ENCODE results near the gene PCDHA12.
"Not testable (repeated sequence)": the region's sequence is repeated elsewhere in the genome, so short reads cannot be mapped to it uniquely, and the experiment has no call there.

Gene PCDHA12

DNA sequence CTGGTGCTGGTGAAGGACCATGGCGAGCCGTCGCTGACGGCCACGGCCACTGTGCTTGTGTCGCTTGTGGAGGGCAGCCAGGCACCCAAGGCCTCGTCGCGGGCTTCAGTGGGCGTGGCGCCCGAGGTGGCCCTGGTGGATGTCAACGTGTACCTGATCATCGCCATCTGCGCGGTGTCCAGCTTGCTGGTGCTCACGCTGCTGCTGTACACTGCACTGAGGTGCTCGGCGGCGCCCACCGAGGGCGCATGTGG, 17.2 kb upstream of the PCDHA12 start:
- DNase-seq (ENCODE audit: extremely low read depth in 1 of 2, low read depth in 1 of 2) = no peak

DNA sequence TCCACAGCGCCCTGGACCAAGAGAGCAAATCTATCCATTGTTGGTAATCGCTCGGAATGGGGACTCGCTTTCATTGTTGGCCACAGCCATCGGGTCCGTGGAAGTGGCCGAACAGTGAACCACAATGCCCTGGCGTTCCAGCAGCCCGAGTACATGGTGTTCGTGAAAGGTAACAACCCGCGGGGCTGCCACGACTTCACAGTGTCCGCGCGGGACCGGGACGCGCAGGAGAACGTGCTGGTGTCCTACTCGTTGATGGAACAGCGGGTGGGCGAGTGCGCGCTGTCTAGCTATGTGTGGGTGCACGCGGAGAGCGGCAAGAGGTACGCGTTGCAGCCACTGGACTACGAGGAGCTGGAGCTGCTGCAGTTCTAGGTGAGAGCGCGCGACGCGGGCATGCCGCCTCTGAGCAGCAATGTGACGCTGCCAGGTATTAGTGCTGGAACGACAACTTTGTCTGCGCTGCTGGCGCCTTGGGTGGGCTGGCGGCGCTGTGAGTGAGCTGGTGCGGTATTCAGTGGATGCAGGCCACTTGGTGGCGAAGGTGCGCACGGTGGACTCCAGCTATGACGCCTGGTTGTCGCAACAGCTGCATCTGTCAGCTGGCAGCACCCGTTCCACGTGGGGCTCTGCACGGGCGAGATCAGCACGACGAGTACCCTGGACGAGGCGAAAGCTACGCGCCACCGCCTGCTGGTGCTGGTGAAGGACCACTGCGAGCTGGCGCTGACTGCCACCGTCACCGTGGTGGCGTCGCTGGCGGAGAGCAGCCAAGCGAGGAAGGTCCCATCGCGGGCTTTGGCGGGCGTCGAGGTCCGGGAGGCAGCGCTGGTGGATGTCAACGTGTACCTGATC, 12.4 kb upstream of the PCDHA12 start:
- DNase-seq (ENCODE audit: extremely low read depth in 1 of 2, low read depth in 1 of 2) = no peak

DNA sequence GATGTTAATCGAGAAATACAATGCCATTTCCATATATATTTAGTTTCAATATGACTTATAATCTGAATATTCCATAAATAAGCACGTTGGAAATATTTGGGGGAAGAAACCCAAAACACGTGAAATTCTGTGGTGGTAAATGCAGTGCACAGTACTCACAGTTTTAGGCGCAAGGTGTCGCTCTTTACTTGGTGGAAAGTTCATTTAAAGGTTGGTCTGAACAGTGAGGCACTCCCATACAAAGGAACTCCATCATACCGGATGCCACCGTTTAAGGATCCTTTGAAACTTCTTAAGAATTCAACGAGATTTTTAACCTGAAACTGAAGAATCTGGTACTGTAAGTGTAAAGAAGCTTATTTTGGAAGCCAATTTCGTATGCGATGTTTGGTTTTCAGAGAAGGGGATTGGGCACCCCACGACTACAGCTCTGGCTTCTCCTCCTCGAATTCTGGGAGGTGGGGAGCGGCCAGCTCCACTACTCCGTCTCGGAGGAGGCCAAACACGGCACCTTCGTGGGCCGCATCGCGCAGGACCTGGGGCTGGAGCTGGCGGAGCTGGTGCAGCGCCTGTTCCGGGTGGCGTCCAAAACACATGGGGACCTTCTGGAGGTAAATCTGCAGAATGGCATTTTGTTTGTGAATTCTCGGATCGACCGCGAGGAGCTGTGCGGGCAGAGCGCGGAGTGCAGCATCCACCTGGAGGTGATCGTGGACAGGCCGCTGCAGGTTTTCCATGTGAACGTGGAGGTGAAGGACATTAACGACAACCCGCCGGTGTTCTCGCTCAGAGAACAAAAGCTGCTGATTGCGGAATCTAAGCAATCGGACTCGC, 6.2 kb upstream of the PCDHA12 start, which contains the start of gene PCDHA11:
PCDHA11 (plus strand) TSS at position 237 of the 834 bp plus-strand sequence; CDS start at position 384, 147 bp downstream.
- DNase-seq (ENCODE audit: extremely low read depth in 1 of 2, low read depth in 1 of 2) = no peak

DNA sequence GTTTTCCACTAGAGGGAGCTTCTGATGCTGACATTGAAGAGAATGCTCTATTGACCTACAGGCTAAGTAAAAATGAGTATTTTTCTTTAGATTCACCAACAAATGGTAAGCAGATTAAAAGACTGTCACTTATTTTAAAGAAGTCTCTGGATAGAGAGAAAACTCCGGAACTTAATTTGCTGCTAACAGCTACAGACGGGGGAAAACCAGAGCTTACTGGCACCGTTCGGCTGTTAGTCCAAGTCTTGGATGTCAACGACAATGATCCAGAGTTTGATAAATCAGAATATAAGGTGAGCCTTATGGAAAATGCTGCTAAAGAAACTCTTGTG, 5.6 kb upstream of the PCDHA12 start:
- DNase-seq (ENCODE audit: extremely low read depth in 1 of 2, low read depth in 1 of 2) = no peak

DNA sequence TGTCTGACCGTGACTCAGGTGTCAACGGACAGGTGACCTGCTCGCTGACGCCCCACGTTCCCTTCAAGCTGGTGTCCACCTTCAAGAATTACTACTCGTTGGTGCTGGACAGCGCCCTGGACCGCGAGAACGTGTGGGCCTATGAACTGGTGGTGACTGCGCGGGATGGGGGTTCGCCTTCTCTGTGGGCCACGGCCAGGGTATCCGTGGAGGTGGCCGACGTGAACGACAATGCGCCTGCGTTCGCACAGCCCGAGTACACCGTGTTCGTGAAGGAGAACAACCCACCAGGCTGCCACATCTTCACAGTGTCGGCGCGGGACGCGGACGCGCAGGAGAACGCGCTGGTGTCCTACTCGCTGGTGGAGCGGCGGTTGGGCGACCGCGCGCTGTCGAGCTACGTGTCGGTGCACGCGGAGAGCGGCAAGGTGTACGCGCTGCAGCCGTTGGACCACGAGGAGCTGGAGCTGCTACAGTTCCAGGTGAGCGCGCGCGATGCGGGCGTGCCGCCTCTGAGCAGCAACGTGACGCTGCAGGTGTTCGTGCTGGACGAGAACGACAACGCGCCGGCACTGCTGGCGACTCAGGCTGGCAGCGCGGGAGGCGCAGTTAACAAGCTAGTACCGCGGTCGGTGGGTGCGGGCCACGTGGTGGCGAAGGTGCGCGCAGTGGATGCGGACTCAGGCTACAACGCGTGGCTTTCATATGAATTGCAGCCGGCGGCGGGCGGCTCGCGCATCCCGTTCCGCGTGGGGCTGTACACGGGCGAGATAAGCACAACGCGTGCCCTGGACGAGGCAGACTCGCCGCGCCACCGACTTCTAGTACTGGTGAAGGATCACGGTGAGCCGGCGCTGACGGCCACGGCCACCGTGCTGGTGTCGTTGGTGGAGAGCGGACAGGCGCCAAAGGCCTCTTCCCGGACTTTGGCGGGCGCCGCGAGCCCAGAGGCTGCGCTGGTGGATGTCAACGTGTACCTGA, 4.6 kb upstream of the PCDHA12 start:
- DNase-seq (ENCODE audit: extremely low read depth in 1 of 2, low read depth in 1 of 2) = no peak

DNA sequence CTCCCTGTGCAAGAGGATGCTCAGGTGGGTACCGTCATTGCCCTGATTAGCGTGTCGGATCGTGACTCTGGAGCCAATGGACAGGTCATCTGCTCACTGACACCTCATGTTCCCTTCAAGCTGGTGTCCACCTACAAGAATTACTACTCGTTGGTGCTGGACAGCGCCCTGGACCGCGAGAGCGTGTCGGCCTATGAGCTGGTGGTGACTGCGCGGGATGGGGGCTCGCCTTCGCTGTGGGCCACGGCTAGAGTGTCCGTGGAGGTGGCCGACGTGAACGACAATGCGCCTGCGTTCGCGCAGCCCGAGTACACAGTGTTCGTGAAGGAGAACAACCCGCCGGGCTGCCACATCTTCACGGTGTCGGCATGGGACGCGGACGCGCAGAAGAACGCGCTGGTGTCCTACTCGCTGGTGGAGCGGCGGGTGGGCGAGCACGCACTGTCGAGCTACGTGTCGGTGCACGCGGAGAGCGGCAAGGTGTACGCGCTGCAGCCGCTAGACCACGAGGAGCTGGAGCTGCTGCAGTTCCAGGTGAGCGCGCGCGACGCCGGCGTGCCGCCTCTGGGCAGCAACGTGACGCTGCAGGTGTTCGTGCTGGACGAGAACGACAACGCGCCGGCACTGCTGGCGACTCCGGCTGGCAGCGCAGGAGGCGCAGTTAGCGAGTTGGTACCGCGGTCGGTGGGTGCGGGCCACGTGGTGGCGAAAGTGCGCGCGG, 1.6 kb downstream of the PCDHA12 start:
- DNase-seq (ENCODE audit: extremely low read depth in 1 of 2, low read depth in 1 of 2) = not testable (repeated sequence)

DNA sequence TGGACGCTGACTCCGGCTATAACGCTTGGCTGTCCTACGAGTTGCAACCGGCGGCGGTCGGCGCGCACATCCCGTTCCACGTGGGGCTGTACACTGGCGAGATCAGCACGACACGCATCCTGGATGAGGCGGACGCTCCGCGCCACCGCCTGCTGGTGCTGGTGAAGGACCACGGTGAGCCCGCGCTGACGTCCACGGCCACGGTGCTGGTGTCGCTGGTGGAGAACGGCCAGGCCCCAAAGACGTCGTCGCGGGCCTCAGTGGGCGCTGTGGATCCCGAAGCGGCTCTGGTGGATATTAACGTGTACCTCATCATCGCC, 2.1 kb downstream of the PCDHA12 start:
- no peak for DNase-seq (ENCODE audit: extremely low read depth in 1 of 2, low read depth in 1 of 2)

DNA sequence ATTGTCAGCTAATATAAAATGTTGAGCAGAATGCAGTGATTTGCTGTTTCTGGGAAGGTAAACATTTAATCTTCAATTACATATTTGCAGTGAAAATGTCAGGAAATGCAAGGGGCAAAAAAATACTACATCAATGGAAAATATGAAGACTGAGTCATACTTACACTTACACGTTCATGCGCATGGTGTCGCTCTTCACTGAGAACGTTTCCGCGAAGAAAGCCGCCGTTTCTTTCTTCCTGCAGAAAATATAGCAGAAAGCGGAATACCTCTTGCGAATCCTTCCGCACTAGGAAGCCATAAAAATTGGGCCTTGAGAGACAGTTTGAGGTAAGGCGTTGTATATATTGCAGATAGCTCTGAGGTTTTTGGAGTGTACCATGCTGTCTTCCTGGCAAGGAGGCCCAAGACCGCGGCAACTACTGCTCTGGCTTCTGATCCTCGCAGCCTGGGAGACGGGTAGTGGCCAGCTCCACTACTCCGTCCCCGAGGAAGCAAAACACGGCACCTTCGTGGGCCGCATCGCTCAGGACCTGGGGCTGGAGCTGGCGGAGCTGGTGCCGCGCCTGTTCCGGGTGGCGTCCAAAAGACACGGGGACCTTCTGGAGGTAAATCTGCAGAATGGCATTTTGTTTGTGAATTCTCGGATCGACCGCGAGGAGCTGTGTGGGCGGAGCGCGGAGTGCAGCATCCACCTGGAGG, 6.9 kb downstream of the PCDHA12 start, which contains the start of gene PCDHA13:
PCDHA13 (plus strand) TSS at position 236 of the 702 bp plus-strand sequence; CDS start at position 381, 145 bp downstream.
- DNase-seq (ENCODE audit: extremely low read depth in 1 of 2, low read depth in 1 of 2) = no peak

DNA sequence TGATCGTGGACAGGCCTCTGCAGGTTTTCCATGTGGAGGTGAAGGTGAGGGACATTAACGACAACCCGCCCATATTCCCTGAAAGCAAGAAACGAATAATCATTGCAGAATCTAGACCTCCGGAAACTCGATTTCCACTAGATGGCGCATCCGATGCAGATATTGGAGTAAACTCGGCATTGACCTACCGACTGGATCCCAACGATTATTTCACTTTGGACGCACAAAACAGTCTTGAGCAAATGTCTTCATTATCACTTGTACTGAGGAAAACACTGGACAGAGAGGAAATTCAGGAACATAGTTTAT, 7.4 kb downstream of the PCDHA12 start:
- no peak for DNase-seq (ENCODE audit: extremely low read depth in 1 of 2, low read depth in 1 of 2)

DNA sequence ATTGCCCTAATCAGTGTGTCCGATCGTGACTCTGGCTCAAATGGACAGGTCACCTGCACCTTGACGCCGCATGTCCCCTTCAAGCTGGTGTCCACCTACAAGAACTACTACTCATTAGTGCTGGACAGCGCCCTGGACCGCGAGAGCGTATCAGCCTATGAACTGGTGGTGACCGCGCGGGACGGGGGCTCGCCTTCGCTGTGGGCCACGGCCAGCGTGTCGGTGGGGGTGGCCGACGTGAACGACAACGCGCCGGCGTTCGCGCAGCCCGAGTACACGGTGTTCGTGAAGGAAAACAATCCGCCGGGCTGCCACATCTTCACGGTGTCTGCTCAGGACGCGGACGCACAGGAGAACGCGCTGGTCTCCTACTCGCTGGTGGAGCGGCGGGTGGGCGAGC, 8.3 kb downstream of the PCDHA12 start:
- no peak for DNase-seq (ENCODE audit: extremely low read depth in 1 of 2, low read depth in 1 of 2)

DNA sequence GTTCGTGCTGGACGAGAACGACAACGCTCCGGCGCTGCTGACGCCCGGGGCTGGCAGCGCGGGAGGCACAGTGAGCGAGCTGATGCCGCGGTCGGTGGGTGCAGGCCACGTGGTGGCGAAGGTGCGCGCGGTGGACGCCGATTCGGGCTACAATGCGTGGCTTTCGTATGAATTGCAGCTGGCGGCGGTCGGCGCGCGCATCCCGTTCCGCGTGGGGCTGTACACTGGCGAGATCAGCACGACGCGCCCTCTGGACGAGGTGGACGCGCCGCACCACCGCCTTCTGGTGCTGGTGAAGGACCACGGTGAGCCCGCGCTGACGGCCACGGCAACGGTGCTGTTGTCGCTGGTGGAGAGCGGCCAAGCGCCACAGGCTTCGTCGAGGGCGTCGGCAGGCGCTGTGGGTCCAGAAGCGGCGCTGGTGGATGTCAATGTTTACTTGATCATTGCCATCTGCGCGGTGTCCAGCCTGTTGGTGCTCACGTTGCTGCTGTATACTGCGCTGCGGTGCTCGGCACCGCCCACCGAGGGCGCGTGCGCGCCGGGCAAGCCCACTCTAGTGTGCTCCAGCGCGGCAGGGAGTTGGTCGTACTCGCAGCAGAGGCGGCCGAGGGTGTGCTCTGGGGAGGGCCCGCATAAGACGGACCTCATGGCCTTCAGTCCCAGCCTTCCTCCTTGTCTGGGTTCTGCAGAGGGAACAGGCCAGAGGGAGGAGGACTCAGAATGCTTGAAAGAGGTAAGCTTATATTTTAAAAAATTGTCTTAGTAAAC, 9.0 kb downstream of the PCDHA12 start:
- no peak for DNase-seq (ENCODE audit: extremely low read depth in 1 of 2, low read depth in 1 of 2)

DNA sequence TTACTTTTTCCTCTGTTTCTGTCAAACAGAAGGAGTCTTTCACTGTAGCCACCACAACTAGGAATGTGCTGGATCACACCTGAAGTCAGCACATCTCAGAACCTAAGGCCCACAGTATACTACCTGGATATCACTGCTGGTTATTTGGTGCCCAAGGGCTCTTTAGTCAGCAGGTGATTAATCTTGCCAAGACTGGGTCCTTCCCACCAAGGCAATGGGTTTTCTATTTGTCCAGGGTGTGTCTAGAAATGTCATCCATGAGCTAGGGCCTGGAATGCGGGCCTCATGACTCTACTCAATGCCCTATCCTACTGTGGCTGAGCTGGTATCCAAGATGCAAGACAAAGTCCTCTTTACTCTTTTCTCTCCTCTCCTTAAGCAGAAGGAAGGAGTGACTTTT, 41.2 kb downstream of the PCDHA12 start:
- no peak for DNase-seq (ENCODE audit: extremely low read depth in 1 of 2, low read depth in 1 of 2)

DNA sequence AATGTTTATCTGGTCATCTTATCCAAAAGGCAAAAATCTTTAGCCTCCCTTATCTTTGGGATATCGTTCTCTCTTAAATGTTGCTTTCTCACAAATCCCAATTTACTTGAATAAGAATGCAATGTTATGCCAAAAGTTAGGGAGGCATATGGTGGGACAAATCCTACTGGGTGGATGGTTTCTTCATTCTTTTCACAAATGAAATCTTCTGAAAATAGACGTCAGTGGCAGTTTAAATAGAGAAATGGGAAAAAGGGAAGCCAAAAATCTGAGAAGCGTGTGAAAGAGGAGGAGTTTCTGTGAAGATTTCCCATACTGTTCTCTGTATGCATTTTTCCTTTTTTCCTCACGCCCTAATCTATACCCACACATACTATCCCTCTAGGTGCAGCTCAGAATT, 48.5 kb downstream of the PCDHA12 start:
- DNase-seq (ENCODE audit: extremely low read depth in 1 of 2, low read depth in 1 of 2) = no peak

DNA sequence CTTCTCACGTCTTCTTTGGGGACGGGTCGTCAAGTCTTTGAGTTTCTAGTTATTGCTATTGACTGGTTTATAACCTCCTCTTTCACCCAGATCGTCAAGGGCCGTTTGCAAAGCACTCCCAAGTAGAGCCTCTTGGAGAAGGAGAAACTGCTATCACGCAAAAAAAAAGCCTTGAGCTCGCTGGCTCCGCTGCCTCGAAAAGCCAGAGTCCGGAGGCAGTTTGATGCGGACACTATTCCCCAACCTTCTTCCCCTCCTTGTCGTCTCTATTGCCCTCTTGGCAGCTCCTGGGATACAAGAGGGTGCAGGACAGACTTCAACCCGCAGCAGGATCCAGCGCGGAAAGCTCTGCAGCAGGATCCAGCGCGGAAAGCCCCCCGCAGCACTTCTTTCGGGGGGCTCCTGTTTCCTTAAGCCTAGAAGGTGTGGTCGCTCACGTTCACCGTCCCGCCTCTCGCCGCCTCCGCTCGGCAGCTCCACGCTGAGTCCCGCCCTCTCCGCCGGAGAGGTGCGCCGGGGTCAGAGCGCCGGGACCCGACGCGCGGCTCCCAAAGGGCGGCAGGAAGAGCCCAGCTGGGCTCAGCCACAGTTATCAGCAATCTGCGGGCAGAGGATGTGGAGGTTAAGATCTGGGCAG, 50.8 kb downstream of the PCDHA12 start, which contains the start of gene PCDHAC1:
PCDHAC1 (plus strand) TSS at position 494 of the 637 bp plus-strand sequence. CDS start 594 bp downstream, outside the sequence.
- no peak for DNase-seq (ENCODE audit: extremely low read depth in 1 of 2, low read depth in 1 of 2)

DNA sequence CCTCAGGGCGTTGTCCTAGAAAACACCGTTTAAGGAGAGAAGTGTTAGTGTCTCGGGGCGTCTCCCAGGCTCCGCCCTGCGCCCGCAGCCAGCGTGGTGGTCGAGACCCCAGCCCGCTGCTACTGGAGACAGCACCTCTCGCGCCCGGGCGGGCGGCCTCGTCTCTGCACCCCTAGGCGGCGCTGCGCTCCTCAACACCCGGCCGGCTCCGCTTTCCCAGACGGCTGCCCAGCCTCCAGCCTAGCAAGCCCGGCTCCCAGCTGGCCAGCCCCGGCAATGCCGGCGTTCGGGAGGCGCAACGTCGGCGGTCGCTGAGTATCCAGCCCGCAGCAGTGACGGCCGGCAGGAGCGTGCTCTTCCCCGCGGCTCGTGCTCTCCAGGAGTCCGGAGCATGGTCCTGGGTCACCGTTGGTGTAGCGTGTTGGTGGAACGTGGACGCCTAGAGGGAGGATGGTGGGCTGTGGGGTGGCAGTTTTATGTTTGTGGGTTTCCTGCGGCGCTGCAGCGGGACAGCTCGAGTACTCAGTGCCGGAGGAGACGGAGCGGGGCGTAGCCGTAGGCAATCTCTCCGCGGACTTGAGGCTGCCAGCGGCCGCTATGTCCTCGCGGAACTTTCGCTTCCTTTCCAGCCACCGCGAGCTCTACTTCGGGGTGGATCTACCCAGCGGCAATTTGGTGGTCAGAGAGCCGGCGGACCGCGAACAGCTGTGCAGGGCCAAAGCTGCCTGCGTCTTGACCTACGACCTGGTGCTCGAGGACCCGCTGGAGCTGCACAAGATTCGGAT, 51.5 kb downstream of the PCDHA12 start:
- DNase-seq (ENCODE audit: extremely low read depth in 1 of 2, low read depth in 1 of 2) = no peak

DNA sequence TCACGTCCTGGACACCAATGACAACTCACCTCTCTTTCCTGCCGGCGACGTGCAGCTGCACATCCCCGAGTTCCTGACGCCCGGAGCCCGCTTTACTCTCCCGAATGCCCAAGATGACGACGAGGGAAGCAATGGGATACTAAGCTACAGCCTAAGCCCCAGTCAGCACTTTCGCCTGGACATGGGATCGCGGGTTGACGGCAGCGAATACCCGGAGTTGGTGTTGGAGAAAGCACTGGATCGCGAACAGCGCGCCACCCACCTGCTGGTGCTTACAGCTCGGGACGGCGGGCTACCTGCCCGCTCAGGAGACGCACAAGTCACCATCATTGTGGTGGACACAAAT, 52.1 kb downstream of the PCDHA12 start:
- DNase-seq (ENCODE audit: extremely low read depth in 1 of 2, low read depth in 1 of 2) = no peak
